H1 (cell line): ENCODE data around the gene C18orf63. TPM values are rescaled to one million over a fixed set of nuclear protein-coding genes. Genes with fewer than 3 reads are reported as not detected.

Experiments
- CTCF ChIA-PET: fragments of 300-600 bp; sonication (Branson Sonifier 250); formaldehyde crosslinking; loops from one replicate; lab custom pipeline; 2021; ENCODE audit not compliant: partially characterized antibody; lab: Charles Lee
- POLR2A ChIA-PET: fragments of 300-600 bp; sonication (Branson Sonifier 250); formaldehyde crosslinking; loops from one replicate; lab custom pipeline; 2021; ENCODE audit warnings: inconsistent platforms; ENCODE audit not compliant: partially characterized antibody; lab: Charles Lee
- DNase-seq, 2 experiments: peaks; one replicate each; pipeline versions ENCODE4 v3.0.0 to v3.0.0-alpha.2; 2010 to 2022; ENCODE audit warnings: low spot score in 2 of 2, low read depth in 1 of 2, mixed read lengths in 1 of 2
- FAIRE-seq: peaks from 2 replicates; lab custom pipeline; 2011; peaks lifted over from hg19 to GRCh38; lab: Jason Lieb, UNC
- H2AFZ ChIP-seq: 2 replicates; pipeline ENCODE4 v1.8.1; 2012; ENCODE audit warnings: low read length, inconsistent platforms
- H2AK5ac ChIP-seq: 2 replicates; pipeline ENCODE4 v1.6.1; 2013; ENCODE audit warnings: low read depth, low read length
- H2BK120ac ChIP-seq: replicated peaks from 2 replicates; pipeline ENCODE3; 2013; ENCODE audit warnings: low read depth, low read length, inconsistent platforms
- H2BK12ac ChIP-seq: 2 replicates; pipeline ENCODE4 v1.6.1; 2013; ENCODE audit warnings: low read depth, low read length
- H2BK15ac ChIP-seq: 2 replicates; pipeline ENCODE4 v1.6.1; 2013; ENCODE audit warnings: low read length
- H2BK20ac ChIP-seq: 2 replicates; pipeline ENCODE4 v1.6.1; 2013; ENCODE audit warnings: low read length
- H2BK5ac ChIP-seq: 2 replicates; pipeline ENCODE4 v1.6.1; 2013; ENCODE audit warnings: low read depth, low read length
- H3K14ac ChIP-seq: 2 replicates; pipeline ENCODE4 v1.6.1; 2013; ENCODE audit warnings: inconsistent platforms; ENCODE audit not compliant: insufficient read length
- H3K18ac ChIP-seq: 2 replicates; pipeline ENCODE4 v1.6.1; 2013; ENCODE audit warnings: low read length; ENCODE audit errors: extremely low read depth
- H3K23ac ChIP-seq: 2 replicates; pipeline ENCODE4 v1.6.1; 2013; ENCODE audit warnings: inconsistent platforms; ENCODE audit not compliant: insufficient read length
- H3K23me2 ChIP-seq: 2 replicates; pipeline ENCODE4 v1.6.1; 2013; ENCODE audit warnings: low read depth, low read length
- H3K27ac ChIP-seq: 2 replicates; pipeline ENCODE4 v1.6.1; 2011; ENCODE audit warnings: low read depth, low read length, inconsistent platforms
- H3K27me3 ChIP-seq, 4 experiments: replicated peaks in 1 of 4; 1 replicate in 1 of 4; 2 replicates in 3 of 4; pipeline versions ENCODE4 v1.6.1 to v1.8.1; 2011 to 2013; ENCODE audit warnings: low read length in 3 of 4, mild to moderate bottlenecking in 3 of 4, inconsistent platforms in 2 of 4, mixed read lengths in 2 of 4, moderate library complexity in 1 of 4; ENCODE audit not compliant: control insufficient read depth in 3 of 4, insufficient read depth in 3 of 4; ENCODE audit errors: extremely low read depth in 1 of 4
- H3K36me3 ChIP-seq, 4 experiments: 2 replicates each; pipeline versions ENCODE4 v1.6.1 to v1.8.1; 2011 to 2013; ENCODE audit warnings: mild to moderate bottlenecking in 4 of 4, low read length in 3 of 4, moderate library complexity in 2 of 4, control low read depth in 1 of 4, inconsistent platforms in 1 of 4; ENCODE audit not compliant: insufficient read depth in 4 of 4, control insufficient read depth in 2 of 4
- H3K4ac ChIP-seq: replicated peaks from 2 replicates; pipeline ENCODE3; 2013; ENCODE audit warnings: low read length, low read depth, mixed read lengths, inconsistent platforms; ENCODE audit not compliant: insufficient read length
- H3K4me1 ChIP-seq, 4 experiments: replicated peaks in 1 of 4; 1 replicate in 1 of 4; 2 replicates in 3 of 4; pipeline versions ENCODE4 v1.6.1 to v1.8.1; 2011 to 2013; ENCODE audit warnings: low read length in 3 of 4, inconsistent platforms in 2 of 4, mixed read lengths in 1 of 4; ENCODE audit not compliant: insufficient read depth in 4 of 4, control insufficient read depth in 3 of 4
- H3K4me2 ChIP-seq, 2 experiments: 2 replicates each; pipeline versions ENCODE4 v1.6.1 to v1.8.1; 2011 to 2013; ENCODE audit warnings: low read depth in 2 of 2, low read length in 2 of 2, control low read depth in 1 of 2, inconsistent platforms in 1 of 2, mild to moderate bottlenecking in 1 of 2; ENCODE audit not compliant: insufficient read depth in 1 of 2
- H3K4me3 ChIP-seq, 4 experiments: fragments of 200-600, 300-600 bp in 1 of 4; sonication (generic), shearing (Covaris generic), sonication (Bioruptor Twin) in 1 of 4; 2 replicates each; pipeline versions ENCODE4 v1.5.1 to v1.8.1; 2011 to 2016; ENCODE audit warnings: low read length in 4 of 4, low read depth in 3 of 4, control low read depth in 2 of 4, inconsistent platforms in 2 of 4, mild to moderate bottlenecking in 2 of 4, mixed read lengths in 1 of 4, moderate library complexity in 1 of 4; ENCODE audit not compliant: insufficient read depth in 2 of 4; ENCODE audit errors: extremely low read depth in 1 of 4
- H3K56ac ChIP-seq: replicated peaks from 2 replicates; pipeline ENCODE3; 2013; ENCODE audit warnings: low read depth, mild to moderate bottlenecking, mixed read lengths, low read length, inconsistent platforms; ENCODE audit not compliant: insufficient read length
- H3K79me1 ChIP-seq: 2 replicates; pipeline ENCODE4 v1.6.1; 2013; ENCODE audit warnings: low read depth, low read length, control low read depth
- H3K79me2 ChIP-seq, 2 experiments: 2 replicates each; pipeline versions ENCODE4 v1.6.1 to v1.8.1; 2012 to 2013; ENCODE audit warnings: low read length in 2 of 2, mild to moderate bottlenecking in 2 of 2, inconsistent platforms in 1 of 2; ENCODE audit not compliant: insufficient read depth in 2 of 2, control insufficient read depth in 1 of 2
- H3K9ac ChIP-seq, 4 experiments: replicated peaks in 1 of 4; 1 replicate in 1 of 4; 2 replicates in 3 of 4; pipeline versions ENCODE4 v1.6.1 to v1.8.1; 2011 to 2013; ENCODE audit warnings: low read depth in 3 of 4, low read length in 3 of 4, control low read depth in 2 of 4, mild to moderate bottlenecking in 2 of 4, moderate library complexity in 2 of 4, inconsistent platforms in 1 of 4; ENCODE audit errors: extremely low read depth in 1 of 4
- H3K9me3 ChIP-seq, 2 experiments: 2 replicates each; pipeline versions ENCODE4 v1.6.1 to v1.8.1; 2012 to 2013; ENCODE audit warnings: mild to moderate bottlenecking in 2 of 2, moderate library complexity in 2 of 2, control low read depth in 1 of 2, inconsistent platforms in 1 of 2, low read depth in 1 of 2, low read length in 1 of 2, mixed read lengths in 1 of 2; ENCODE audit not compliant: insufficient read depth in 2 of 2
- H4K20me1 ChIP-seq, 2 experiments: replicated peaks in 1 of 2; 2 replicates each; pipeline versions ENCODE3 to v1.8.1; 2011 to 2013; ENCODE audit warnings: inconsistent platforms in 2 of 2, low read length in 2 of 2, mild to moderate bottlenecking in 1 of 2; ENCODE audit not compliant: insufficient read depth in 2 of 2, control insufficient read depth in 1 of 2
- H4K5ac ChIP-seq: 2 replicates; pipeline ENCODE4 v1.6.1; 2013; ENCODE audit warnings: low read length, low read depth, mixed read lengths, inconsistent platforms; ENCODE audit not compliant: insufficient read length
- H4K8ac ChIP-seq: 2 replicates; pipeline ENCODE4 v1.8.0; 2013; ENCODE audit warnings: mild to moderate bottlenecking, moderate library complexity, low read length, inconsistent platforms; ENCODE audit not compliant: insufficient read depth; ENCODE audit errors: extremely low read depth
- H4K91ac ChIP-seq: replicated peaks from 2 replicates; pipeline ENCODE3; 2013; ENCODE audit warnings: low read length, mixed read lengths, inconsistent platforms; ENCODE audit not compliant: insufficient read length
- CBX5 ChIP-seq: fragments of 300-800, 300-1000 bp; sonication (generic); IDR thresholded peaks from 2 replicates; pipeline ENCODE4 v1.7.1; 2016; ENCODE audit warnings: antibody characterized with exemption, low read length, low read depth
- CTCF ChIP-seq, 3 experiments: IDR thresholded peaks; 1 replicate in 2 of 3; 2 replicates in 1 of 3; pipeline versions ENCODE4 v1.5.1 to v1.6.1; 2011; ENCODE audit warnings: low read length in 3 of 3, mild to moderate bottlenecking in 3 of 3, inconsistent platforms in 2 of 3, low read depth in 1 of 3, moderate library complexity in 1 of 3; ENCODE audit not compliant: insufficient read depth in 1 of 3; ENCODE audit errors: control extremely low read depth in 1 of 3
- EP300 ChIP-seq, 2 experiments: IDR thresholded peaks; 1 replicate in 1 of 2; 2 replicates in 1 of 2; pipeline ENCODE4 v1.6.1; 2011 to 2012; ENCODE audit warnings: low read depth in 2 of 2, low read length in 2 of 2, mild to moderate bottlenecking in 2 of 2, borderline replicate concordance in 1 of 2, inconsistent platforms in 1 of 2, moderate library complexity in 1 of 2
- EZH2 ChIP-seq: fragments of 200-600 bp; sonication (generic); IDR thresholded peaks from 2 replicates; pipeline ENCODE4 v1.7.1; 2012; ENCODE audit warnings: low read depth, mild to moderate bottlenecking, moderate library complexity, low read length, inconsistent platforms; ENCODE audit not compliant: severe bottlenecking
- FOSL1 ChIP-seq: IDR thresholded peaks from 2 replicates; pipeline ENCODE4 v1.6.1; 2011; ENCODE audit warnings: mild to moderate bottlenecking, low read depth, low read length, moderate library complexity; ENCODE audit not compliant: insufficient read depth
- GTF2F1 ChIP-seq: IDR thresholded peaks from 2 replicates; pipeline ENCODE4 v1.6.1; 2012; ENCODE audit warnings: low read depth, low read length, improper control_type of control experiment, borderline replicate concordance
- NRF1 ChIP-seq: IDR thresholded peaks from 2 replicates; pipeline ENCODE4 v1.6.1; 2011; ENCODE audit warnings: mild to moderate bottlenecking, low read depth, low read length, improper control_type of control experiment
- POLR2AphosphoS5 ChIP-seq: IDR thresholded peaks from 2 replicates; pipeline ENCODE4 v1.6.1; 2011; ENCODE audit warnings: low read depth, low read length
- SP2 ChIP-seq: IDR thresholded peaks from 2 replicates; pipeline ENCODE4 v1.6.1; 2012; ENCODE audit warnings: mild to moderate bottlenecking, low read length, inconsistent platforms
- SP4 ChIP-seq: IDR thresholded peaks from 2 replicates; pipeline ENCODE4 v1.6.1; 2012; ENCODE audit warnings: low read length, inconsistent platforms
- SRF ChIP-seq: IDR thresholded peaks from 2 replicates; pipeline ENCODE4 v1.6.1; 2011; ENCODE audit warnings: mild to moderate bottlenecking, low read depth, low read length, moderate library complexity
- polyA plus RNA-seq, 7 experiments: library from polyadenylated mRNA; depleted of rRNA in 3 of 7; stranded (reverse) in 5 of 7; unstranded in 2 of 7; fragments of >200 nt in 5 of 7; fragments of 200-250 nt in 2 of 7; gene quantifications; 1 replicate in 5 of 7; 2 replicates in 1 of 7; 4 replicates in 1 of 7; pipeline versions ENCODE4 v1.2.1 to v1.2.3, GENCODE V29; 2011 to 2013; ENCODE audit warnings: missing spikeins in 2 of 7, mixed read lengths in 2 of 7
- total RNA-seq: library from RNA; stranded (reverse); fragmentation: NEBNext Ultra II Directional; extraction: Animal tissue kit (Norgen Biotek cat#: 25700); gene quantifications from 2 replicates; pipeline ENCODE4 v1.2.1, GENCODE V29; 2021
- TF ChIP-seq, protein P1 (sequence below): IDR thresholded peaks from 2 replicates; pipeline ENCODE4 v1.6.1; 2012; ENCODE audit warnings: inconsistent platforms

Gene C18orf63
- total and polyA plus RNA-seq, 2 of the 8 experiments (the other 6 are each of a cell fraction or from before 2014, with no cell fraction given), result not detected

DNA sequence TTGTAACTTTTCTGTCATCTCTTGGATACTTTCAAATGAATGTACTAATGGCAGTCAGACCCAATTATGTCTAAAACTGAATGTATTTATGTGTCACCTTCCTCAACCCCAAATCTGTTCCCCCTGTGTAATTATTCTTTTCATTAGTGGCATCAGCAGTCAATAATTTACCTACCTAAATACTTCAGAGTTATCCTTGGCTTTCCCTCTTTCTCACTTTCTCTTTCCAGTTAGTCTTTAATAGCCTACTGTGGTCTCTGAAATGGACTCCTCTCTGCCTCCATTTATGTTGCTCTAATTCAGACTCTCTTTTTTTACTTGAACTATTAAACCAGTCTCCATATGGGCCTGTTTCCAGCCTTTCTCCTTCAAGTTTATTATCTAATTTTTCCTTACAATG is 21.0 kb downstream of the C18orf63 start:
- H2AFZ ChIP-seq, result no peak overlapping the region
- no peak for TF ChIP-seq GTF2F1
- no peak for TF ChIP-seq FOSL1
- no peak for TF ChIP-seq EZH2
- no peak for TF ChIP-seq POLR2AphosphoS5
- no peak for TF ChIP-seq CBX5
- no peak for TF ChIP-seq EP300 (IDR thresholded peaks at IDR 0.05; ENCODE audit: borderline replicate concordance in 1 of 2, low read depth in 2 of 2, low read length in 2 of 2)
- TF ChIP-seq SRF, result no peak
- TF ChIP-seq SP2, result no peak
- no peak for TF ChIP-seq NRF1
- no peak for TF ChIP-seq SP4
- no peak for TF ChIP-seq CTCF (IDR thresholded peaks at IDR 0.05; ENCODE audit: control extremely low read depth in 1 of 3, insufficient read depth in 1 of 3, low read depth in 1 of 3, low read length in 3 of 3)
- TF ChIP-seq, protein P1, sequence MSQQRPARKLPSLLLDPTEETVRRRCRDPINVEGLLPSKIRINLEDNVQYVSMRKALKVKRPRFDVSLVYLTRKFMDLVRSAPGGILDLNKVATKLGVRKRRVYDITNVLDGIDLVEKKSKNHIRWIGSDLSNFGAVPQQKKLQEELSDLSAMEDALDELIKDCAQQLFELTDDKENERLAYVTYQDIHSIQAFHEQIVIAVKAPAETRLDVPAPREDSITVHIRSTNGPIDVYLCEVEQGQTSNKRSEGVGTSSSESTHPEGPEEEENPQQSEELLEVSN, result no peak

More for the DNA sequence above, 21.0 kb downstream of the C18orf63 start:
- Histone ChIP-seq H3K4ac (no peak overlapping the region), H3K27me3 (no peaks in the 10 kb centered on the region), H3K23me2 (no peaks in the 10 kb centered on the region), H3K4me1 (no peaks in the 10 kb centered on the region), H3K4me3 (no peak overlapping the region), H3K18ac (no peak overlapping the region), H3K4me2 (no peak overlapping the region), H3K9ac (no peak overlapping the region), H3K27ac (no peak overlapping the region), H4K8ac (no peak overlapping the region), H2BK12ac (no peak overlapping the region), H3K36me3 (no peaks in the 10 kb centered on the region), H3K79me2 (no peaks in the 10 kb centered on the region), H3K14ac (no peak overlapping the region), H2BK120ac (no peak overlapping the region), H3K79me1 (no peaks in the 10 kb centered on the region), H3K56ac (no peak overlapping the region), H2AK5ac (no peak overlapping the region), H3K23ac (no peak overlapping the region), H2BK5ac (no peak overlapping the region), H4K5ac (no peak overlapping the region), H2BK20ac (no peak overlapping the region), H4K20me1 (no peaks in the 10 kb centered on the region), H3K9me3 (no peaks in the 10 kb centered on the region), H4K91ac (no peak overlapping the region), H2BK15ac (no peak overlapping the region)
- ChIA-PET CTCF (interaction anchor here (1.5 kb wide), 1 partner anchor 147 kb away, joined by 4 read pairs; no protein-coding TSS in a partner anchor), POLR2A (no interaction called here)
- DNase-seq, result no peak
- FAIRE-seq, result no peak
